ENCODE data around the gene LUC7L2. TPM values are rescaled to one million over a fixed set of nuclear protein-coding genes. Genes with fewer than 3 reads are reported as not detected.
"Not testable (repeated sequence)": the region's sequence is repeated elsewhere in the genome, so short reads cannot be mapped to it uniquely, and the experiment has no call there.

Gene LUC7L2
- total RNA-seq, 6 experiments from 2014 or later = 55.1 to 74.4 (median 66.1) TPM

DNA sequence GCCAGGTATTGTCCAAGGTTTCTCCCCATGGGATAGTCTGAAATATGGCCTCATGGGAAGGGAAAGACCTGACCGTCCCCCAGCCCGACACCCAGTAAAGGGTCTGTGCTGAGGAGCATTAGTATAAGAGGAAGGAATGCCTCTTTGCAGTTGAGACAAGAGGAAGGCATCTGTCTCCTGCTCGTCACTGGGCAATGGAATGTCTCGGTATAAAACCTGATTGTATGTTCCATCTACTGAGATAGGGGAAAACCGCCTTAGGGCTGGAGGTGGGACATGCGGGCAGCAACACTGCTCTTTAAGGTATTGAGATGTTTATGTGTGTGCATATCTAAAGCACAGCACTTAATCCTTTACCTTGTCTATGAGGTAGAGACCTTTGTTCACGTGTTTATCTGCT, 108.0 kb downstream of the LUC7L2 start:
- Mint-ChIP-seq H3K27me3 (ENCODE audit: insufficient read depth) (peaks cover 15% of the 10 kb centered on the region), H3K4me1 (ENCODE audit: low read depth) (peaks cover 11% of the 10 kb centered on the region; the same call in 1 of the 2 replicates)
- not testable (repeated sequence) for H3K36me3 Mint-ChIP-seq (ENCODE audit: low read depth); H3K4me3 Mint-ChIP-seq; H3K9me3 Mint-ChIP-seq; H3K27ac Mint-ChIP-seq; DNase-seq

DNA sequence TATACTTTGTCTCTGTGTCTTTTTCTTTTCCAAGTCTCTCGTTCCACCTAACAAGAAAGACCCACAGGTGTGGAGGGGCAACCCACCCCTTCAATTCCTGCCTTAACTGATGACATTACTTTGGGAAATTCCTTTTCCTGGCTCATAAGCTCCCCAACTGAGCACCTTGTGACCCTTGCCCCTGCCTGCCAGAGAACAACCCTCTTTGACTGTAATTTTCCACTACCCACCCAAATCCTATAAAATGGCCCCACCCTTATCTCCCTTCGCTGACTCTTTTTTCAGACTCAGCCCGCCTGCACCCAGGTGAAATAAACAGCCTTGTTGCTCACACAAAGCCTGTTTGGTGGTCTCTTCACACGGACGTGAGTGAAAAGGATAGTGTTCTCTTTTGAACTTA, 108.6 kb downstream of the LUC7L2 start:
- not testable (repeated sequence) for H3K4me3 Mint-ChIP-seq; H3K9me3 Mint-ChIP-seq; DNase-seq; H3K36me3 Mint-ChIP-seq (ENCODE audit: low read depth); H3K27ac Mint-ChIP-seq
- H3K4me1 Mint-ChIP-seq (ENCODE audit: low read depth) = peaks cover 11% of the 10 kb centered on the region; the same call in 1 of the 2 replicates
- H3K27me3 Mint-ChIP-seq (ENCODE audit: insufficient read depth) = peaks cover 15% of the 10 kb centered on the region

DNA sequence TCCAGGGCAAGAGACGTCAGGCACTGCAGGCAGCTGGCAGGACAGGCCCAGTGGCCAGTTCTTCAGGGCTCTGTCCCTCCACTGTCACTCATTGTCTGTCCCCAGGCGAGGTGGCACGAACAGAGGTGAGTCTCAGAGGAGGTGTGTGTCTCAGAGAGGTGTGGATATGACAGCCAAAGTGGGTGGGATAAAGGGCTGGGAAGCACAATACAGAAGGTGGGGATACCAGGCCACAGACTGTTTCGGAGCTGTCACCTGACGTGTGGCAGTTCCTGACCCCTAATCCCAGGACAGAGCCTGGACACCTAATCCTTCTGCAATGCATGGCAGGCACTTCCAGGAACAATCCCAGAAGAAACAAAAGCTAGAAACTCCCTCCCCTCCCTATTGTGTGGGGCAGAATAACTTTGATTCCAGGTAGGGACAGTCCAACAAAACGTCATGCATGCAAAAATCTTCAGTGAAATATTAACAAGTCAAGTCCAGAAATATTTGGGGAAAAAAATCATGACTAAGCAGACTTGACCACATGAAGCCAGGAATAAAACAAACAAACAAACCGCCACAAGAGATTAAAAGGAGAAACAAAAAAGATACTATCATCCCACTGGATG, 112.2 kb downstream of the LUC7L2 start:
- H3K27me3 Mint-ChIP-seq (ENCODE audit: insufficient read depth) = peaks cover 27% of the 10 kb centered on the region
- TF ChIP-seq, protein P1, sequence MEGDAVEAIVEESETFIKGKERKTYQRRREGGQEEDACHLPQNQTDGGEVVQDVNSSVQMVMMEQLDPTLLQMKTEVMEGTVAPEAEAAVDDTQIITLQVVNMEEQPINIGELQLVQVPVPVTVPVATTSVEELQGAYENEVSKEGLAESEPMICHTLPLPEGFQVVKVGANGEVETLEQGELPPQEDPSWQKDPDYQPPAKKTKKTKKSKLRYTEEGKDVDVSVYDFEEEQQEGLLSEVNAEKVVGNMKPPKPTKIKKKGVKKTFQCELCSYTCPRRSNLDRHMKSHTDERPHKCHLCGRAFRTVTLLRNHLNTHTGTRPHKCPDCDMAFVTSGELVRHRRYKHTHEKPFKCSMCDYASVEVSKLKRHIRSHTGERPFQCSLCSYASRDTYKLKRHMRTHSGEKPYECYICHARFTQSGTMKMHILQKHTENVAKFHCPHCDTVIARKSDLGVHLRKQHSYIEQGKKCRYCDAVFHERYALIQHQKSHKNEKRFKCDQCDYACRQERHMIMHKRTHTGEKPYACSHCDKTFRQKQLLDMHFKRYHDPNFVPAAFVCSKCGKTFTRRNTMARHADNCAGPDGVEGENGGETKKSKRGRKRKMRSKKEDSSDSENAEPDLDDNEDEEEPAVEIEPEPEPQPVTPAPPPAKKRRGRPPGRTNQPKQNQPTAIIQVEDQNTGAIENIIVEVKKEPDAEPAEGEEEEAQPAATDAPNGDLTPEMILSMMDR (IDR thresholded peaks at IDR 0.05) = no peak
- peaks cover 6% of the 10 kb centered on the region for H3K36me3 Mint-ChIP-seq (ENCODE audit: low read depth)
- no peak overlapping the region for H3K4me3 Mint-ChIP-seq
- DNase-seq = peak; percentile 30
- no peak overlapping the region for H3K27ac Mint-ChIP-seq
- H3K9me3 Mint-ChIP-seq = peaks cover 11% of the 10 kb centered on the region
- H3K4me1 Mint-ChIP-seq (ENCODE audit: low read depth) = peaks cover 11% of the 10 kb centered on the region; the same call in 1 of the 2 replicates

Other genes starting within 250 kb of the LUC7L2 start
- gene UBN2, start 128.7 kb upstream of the LUC7L2 start, total RNA-seq (2021; fragmentation: NEBNext Ultra II Directional; extraction: Animal tissue kit (Norgen Biotek cat#: 25700)) = 10 to 100 TPM in 1 of 6 experiments, 1 to 10 TPM in 5; 7.7 to 10.1 (median 9.3) TPM
- gene FMC1, start 18.6 kb upstream of the LUC7L2 start, total RNA-seq (2021; fragmentation: NEBNext Ultra II Directional; extraction: Animal tissue kit (Norgen Biotek cat#: 25700)) = 10 to 100 TPM in 5 of 6 experiments, 1 to 10 TPM in 1; 9.5 to 17.5 (median 14.0) TPM
- gene KLRG2, start 123.8 kb downstream of the LUC7L2 start, total RNA-seq (2021; fragmentation: NEBNext Ultra II Directional; extraction: Animal tissue kit (Norgen Biotek cat#: 25700)) = not detected
- not detected for gene CLEC2L, start 163.8 kb downstream of the LUC7L2 start, total RNA-seq (2021; fragmentation: NEBNext Ultra II Directional; extraction: Animal tissue kit (Norgen Biotek cat#: 25700))